SH-SY5Y (cell line): ENCODE measurements around the gene CARF.

Experiments
- GATA2 ChIP-seq: IDR thresholded peaks from 2 replicates; pipeline ENCODE4 v1.6.1; 2011; ENCODE audit warnings: mild to moderate bottlenecking, low read depth, low read length
- GATA3 ChIP-seq: IDR thresholded peaks from 2 replicates; pipeline ENCODE4 v1.6.1; 2011; ENCODE audit warnings: low read depth, mild to moderate bottlenecking, low read length, moderate library complexity

CARF gene

GRCh38 chr2:202911512-202912341 is at the start of gene CARF, which contains the start of gene WDR12:
TSS of gene CARF (plus strand) at chr2:202912275. CDS start at chr2:202941903, 29,628 bp downstream.
TSS of gene WDR12 (minus strand) at chr2:202911673. CDS start at chr2:202911476, 197 bp downstream.
- TF ChIP-seq GATA3 (no peak), GATA2 (no peak)

GRCh38 chr2:202870431-202871299 is 41.4 kb upstream of the CARF start:
- TF ChIP-seq GATA3 (no peak), GATA2 (no peak; the same call in 1 of the 2 replicates)

GRCh38 chr2:202871300-202872141 is 40.6 kb upstream of the CARF start, which contains the start of gene ICA1L:
TSS of gene ICA1L (minus strand) at chr2:202871766. CDS start at chr2:202829009, 42,757 bp downstream.
- no peak for TF ChIP-seq GATA2

- TF ChIP-seq GATA3 (no peak), GATA2 (no peak)
Observed at GRCh38 chr2:202877699-202878098, 34.4 kb upstream of the CARF start.

- TF ChIP-seq GATA3, result no peak
- TF ChIP-seq GATA2, result no peak
Observed at GRCh38 chr2:202881570-202881969, 30.5 kb upstream of the CARF start.

- no peak for TF ChIP-seq GATA2
- TF ChIP-seq GATA3, result no peak
Observed at GRCh38 chr2:202883987-202884675, 27.9 kb upstream of the CARF start.

GRCh38 chr2:202885190-202885589 is 26.9 kb upstream of the CARF start:
- TF ChIP-seq GATA2 (no peak), GATA3 (no peak)

GRCh38 chr2:202908186-202908585 is 3.9 kb upstream of the CARF start:
- no peak for TF ChIP-seq GATA3
- TF ChIP-seq GATA2, result no peak

- no peak for TF ChIP-seq GATA2
- TF ChIP-seq GATA3, result no peak
Observed at GRCh38 chr2:202909394-202910192, 2.5 kb upstream of the CARF start.

GRCh38 chr2:202910698-202911097 is 1.4 kb upstream of the CARF start:
- TF ChIP-seq GATA3, result no peak
- no peak for TF ChIP-seq GATA2

- TF ChIP-seq GATA2 (no peak), GATA3 (no peak)
Observed at GRCh38 chr2:202911203-202911511, 918 bp upstream of the CARF start.

GRCh38 chr2:202918860-202919259 is 6.8 kb downstream of the CARF start:
- no peak for TF ChIP-seq GATA2
- no peak for TF ChIP-seq GATA3
